ENCODE results near the gene DNAAF1. TPM values are rescaled to one million over a fixed set of nuclear protein-coding genes. Genes with fewer than 3 reads are reported as not detected.
"Not testable (repeated sequence)": the region's sequence is repeated elsewhere in the genome, so short reads cannot be mapped to it uniquely, and the experiment has no call there.

Gene DNAAF1
- total RNA-seq, 1 donor: under 0.01 TPM

DNA sequence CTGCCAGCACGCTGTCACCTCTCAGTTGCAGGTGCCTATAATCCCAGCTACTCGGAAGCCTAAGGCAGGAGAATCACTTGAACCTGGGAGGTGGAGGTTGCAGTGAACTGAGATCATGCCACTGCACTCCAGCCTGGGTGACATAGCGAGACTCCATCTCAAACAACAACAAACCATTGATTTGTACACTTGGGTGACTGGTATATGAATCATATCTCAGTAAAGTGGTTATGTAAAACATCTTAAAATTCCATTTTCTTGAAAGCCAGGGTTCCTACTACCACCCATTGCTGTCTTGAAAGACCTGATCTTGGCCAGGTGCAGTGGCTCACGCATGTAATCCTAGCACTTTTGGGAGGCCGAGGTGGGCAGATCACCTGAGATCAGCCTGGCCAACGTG is 60.0 kb downstream of the DNAAF1 start:
- DNase-seq (ENCODE audit: low read depth in 2 of 3, low spot score in 2 of 3): not testable (repeated sequence)

DNA sequence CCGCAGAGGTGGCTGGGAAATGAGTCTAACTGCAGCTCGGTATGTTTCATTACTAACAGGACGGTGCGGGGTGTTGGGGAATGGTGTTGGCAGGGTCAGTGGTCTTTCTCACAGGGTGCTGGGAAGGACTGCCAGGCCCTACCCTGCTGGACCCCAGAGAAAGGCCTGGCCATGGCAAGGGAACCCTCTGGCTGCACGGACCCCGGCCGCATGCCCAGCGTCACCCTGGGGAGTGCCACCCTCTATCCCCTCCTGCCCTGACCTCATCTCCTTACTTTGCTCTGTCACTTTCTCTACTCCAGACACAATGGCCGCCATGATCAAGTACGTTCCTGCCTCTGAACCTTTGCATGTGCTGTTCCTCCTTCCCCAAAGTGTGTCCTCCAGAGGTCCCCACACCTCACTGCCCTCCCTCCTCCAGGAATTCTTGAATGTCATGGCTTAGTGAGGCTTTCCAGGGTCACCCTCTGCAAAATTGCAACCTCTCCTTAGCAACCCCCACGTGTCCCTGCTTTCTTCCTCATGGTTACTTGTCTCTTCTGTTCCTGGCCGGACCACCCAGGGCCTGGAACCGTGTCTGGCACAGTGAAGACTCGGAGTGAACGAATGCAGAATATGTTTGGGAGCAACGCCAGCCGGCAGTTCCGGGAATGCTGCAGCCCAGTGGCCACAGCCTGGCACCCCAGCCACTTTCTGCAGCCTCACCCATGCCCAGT is 61.0 kb downstream of the DNAAF1 start:
- DNase-seq (ENCODE audit: low read depth in 2 of 3, low spot score in 2 of 3): no peak

DNA sequence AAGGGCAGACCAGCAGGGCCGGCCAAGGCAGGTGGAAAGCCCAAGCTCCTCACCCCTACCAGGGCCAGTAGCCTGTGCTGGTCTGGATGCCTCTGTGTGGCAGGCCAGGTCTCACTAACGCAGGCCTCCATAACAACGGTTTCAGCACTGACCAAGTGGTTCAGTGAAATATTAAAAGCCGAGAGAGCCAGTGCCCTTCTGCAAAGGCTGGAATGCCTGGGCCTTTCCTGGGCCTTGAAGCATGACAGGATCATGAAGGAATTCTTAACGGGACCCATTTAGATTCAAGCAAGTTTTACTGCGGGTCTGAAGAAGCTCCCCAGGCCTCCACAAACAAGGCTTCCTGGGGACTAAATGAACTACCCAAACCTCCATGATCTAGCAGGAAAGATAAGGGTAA is 62.1 kb downstream of the DNAAF1 start:
- DNase-seq (ENCODE audit: low read depth in 2 of 3, low spot score in 2 of 3): no peak

DNA sequence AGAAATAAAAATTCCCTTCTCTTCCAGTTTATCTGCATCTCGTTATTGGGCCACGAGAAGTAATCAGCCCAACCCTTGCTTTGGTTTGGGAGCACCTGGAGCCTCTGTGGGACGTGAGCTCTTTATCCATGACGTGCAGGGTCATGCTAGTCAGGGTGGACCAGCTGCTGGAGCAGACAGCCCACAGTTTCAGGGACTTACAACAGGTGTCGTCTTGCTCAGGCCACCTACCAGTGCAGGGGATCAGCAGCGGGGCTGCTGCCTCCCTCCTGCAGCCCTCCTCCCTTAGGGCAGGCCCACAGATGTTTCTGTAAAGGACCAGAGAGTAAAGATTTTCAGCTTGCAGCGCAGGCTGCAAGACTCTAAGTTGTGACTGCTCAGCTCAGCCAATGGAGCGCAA is 62.8 kb downstream of the DNAAF1 start:
- no peak for DNase-seq (ENCODE audit: low read depth in 2 of 3, low spot score in 2 of 3)

DNA sequence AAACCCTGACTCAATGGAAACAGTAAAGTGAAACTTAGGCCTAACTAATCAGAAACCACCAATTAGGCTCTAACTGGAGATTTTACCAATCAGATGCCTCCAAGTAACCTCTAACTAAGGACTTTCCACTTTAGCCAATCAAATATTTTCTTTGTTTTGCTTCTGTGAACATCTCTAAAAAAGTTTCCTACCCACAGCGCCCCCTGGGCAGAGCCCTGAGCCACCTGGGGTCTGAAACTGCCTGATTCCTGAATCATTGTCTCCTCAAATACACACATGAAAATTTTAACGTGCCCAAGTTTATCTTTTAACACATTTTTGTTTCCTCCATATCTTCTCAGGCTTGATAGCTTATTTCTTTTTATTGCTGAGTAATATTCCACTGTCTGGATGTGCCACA is 64.9 kb downstream of the DNAAF1 start:
- DNase-seq (ENCODE audit: low read depth in 2 of 3, low spot score in 2 of 3): no peak

DNA sequence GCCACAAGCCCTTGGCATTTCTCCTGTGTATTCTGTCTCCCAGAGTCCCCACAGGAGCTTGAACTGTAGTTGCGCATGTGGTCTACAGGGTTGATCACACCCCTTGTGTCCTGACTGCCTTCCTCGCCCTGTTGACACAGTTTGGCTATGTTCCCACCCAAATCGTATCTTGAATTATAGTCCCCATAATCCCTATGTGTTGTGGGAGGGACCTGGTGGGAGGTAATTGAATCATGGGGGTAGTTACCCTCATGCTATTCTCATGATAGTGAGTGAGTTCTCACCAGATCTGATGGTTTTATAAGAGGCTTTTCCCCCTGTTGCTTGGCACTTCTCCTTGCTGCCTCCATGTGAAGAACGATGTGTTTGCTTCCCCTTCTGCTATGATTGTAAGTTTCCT is 67.0 kb downstream of the DNAAF1 start:
- no peak for DNase-seq (ENCODE audit: low read depth in 2 of 3, low spot score in 2 of 3)

DNA sequence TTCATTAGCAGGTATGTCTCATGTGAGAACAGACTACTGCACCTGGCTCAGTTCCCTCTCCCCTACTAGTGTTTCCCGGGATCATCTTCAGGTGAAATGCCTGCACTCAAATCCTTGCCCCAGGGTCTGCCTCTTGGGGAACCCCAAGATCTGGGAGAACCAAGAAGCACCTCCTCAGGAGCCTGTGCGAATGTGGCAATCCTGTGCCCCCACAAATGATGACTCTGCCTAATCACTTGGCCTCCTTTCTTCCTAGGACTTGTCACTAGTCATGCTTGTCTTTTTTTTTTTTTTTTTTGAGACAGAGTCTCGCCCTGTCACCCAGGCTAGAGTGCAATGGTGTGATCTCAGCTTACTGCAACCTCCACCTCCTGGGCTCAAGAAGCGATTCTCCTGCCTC is 67.5 kb downstream of the DNAAF1 start:
- DNase-seq (ENCODE audit: low read depth in 2 of 3, low spot score in 2 of 3): no peak

DNA sequence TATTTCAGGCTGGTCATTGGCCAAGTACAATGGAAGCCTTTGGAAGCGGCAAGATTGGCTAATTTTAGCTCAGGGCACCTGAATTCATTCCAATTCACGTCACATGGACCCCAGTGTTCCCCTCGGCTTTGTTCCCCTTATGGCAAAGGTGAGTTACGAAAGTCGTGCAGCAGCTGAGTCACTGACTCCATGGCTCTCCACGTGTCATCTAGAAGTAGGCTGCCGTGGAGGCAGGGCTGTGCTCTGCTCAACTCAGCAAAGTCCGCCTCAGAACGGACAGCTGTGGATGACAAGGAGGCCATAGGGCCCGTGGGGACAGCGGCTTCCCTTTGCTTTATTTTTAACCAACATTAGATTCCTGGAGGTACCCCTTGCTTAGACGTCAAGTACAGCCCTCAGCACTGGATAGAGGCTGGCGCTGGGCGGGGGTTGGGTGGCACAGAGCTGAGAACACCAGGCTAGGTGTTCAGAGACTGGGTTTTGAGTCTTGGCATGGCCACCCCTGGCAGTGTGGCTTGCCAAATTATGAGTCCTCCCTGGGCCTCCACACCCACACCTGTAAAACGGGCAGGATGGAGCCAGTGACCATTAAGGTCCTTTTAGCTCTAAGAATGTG is 69.5 kb downstream of the DNAAF1 start:
- no peak for DNase-seq (ENCODE audit: low read depth in 2 of 3, low spot score in 2 of 3)

DNA sequence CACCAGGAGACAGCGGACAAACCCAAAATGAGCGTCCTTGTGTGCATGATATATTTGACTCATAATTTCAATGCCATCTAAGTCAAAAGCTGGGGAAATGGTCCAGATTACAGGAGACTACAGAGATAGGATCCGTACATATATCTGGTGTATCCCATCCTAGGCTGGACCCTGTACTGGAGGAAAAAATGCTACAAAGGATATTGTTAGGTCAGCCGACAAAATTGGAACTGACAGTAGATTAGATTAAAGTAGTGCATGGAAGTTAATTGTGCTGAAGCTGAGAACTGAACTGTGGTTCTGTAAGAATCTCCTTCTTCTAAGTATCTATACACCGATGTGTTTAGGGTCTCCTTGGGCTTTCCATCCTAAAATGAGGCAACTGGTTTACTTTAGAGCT is 70.4 kb downstream of the DNAAF1 start:
- DNase-seq (ENCODE audit: low read depth in 2 of 3, low spot score in 2 of 3): no peak

DNA sequence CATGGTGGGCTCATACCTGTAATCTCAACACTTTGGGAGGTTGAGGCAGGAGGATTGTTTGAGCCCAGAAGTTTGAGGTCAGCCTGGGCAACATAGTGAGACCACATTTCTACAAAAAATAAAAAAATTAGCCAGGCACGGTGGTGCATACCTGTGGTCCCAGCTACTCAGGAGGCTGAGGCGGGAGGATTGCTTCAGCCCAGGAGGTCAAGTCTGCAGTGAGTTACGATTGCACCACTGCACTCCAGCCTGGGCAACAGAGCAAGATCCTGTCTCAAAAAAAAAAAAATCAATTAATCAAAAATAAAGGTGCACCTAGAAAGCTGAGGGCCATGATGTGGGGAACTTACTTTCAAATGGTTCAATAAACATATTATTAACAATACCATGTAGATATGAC is 71.0 kb downstream of the DNAAF1 start:
- DNase-seq (ENCODE audit: low read depth in 2 of 3, low spot score in 2 of 3): not testable (repeated sequence)

DNA sequence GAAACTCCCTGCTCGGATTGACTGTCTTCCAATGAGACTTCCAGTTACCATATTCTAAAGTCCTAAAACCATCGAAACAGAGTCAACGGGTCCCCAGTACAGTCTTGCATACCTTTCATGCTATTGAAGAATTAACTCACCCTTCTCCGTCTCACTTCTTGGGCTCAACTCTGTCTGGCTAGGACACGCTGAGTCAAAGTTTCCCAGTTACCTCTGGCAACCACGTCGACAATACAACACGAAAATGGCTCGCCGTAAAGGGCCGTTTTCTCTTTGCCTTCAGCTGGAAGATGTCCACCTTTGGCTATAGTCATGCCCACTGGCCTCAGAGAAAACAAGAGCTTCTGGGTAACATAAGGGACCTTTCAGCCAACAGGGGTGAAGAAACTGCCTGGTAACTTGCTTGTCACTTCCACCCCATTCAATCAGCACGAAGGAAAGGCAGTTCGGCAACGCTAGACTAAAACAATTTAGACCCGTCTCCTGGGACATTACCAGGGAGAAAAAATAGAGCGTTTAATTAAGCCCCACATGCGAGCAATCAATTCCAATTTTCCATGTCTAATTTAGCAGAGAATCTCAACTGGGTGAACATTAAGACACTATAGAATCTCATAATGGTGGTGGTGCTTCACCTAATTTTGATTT is 73.2 kb downstream of the DNAAF1 start:
- DNase-seq (ENCODE audit: low read depth in 2 of 3, low spot score in 2 of 3): no peak

DNA sequence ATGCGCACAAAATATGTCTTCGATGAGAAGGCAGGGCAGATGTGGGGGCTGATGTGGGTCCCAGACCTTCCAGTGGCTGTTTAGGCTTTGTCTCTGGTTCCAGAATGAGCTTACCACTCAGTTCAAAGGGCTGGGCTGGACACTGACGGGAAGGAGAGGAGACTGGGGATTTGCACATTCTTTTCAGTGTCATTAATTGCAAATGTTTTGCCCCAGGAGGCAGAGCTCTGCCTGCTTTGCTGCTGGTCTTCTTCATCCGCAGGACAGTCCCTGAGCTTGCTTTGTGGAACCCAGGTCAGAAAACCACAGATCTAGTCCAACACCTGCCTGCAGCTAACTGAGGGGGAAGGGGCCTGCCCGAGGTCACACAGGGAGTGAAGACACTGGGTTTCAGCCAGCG is 73.8 kb downstream of the DNAAF1 start:
- DNase-seq (ENCODE audit: low read depth in 2 of 3, low spot score in 2 of 3): no peak

DNA sequence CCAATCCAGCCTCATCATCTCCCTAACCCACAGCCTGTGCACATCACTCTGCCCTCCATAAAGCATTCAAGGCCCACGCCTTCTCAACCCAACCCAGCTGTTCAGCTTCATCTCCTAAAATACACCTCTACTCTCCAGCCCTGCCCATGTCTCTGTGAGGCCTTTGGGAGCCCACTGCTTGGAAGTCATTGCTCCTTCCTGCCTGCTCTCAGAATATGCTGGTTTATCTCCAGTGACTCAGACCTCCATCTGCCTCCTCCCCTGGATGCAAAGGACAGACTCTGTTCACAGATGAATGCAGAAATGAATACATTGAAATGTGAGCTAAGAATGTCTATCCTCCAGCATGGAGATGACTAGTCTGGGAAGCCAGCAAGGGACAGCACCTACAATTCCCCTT is 75.7 kb downstream of the DNAAF1 start:
- no peak for DNase-seq (ENCODE audit: low read depth in 2 of 3, low spot score in 2 of 3)

DNA sequence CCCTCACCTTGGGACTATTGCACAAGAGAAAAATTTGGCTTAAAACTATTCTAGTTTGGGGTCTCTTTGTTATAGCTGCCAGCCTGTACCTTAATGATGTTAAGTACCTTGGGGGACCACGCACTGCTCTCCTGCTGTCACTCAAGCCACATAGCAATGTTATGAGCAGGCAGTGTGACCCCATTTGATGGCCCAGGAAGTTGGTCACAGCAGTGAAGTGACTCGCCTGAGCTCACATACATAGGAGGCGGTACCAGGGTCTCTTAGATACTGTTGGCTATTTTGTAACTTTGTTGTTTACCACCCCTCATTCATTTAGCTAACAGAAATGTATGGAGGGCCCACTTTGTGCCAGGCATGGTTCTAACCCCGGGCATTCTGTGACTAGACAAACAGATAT is 78.3 kb downstream of the DNAAF1 start:
- DNase-seq (ENCODE audit: low read depth in 2 of 3, low spot score in 2 of 3): no peak

DNA sequence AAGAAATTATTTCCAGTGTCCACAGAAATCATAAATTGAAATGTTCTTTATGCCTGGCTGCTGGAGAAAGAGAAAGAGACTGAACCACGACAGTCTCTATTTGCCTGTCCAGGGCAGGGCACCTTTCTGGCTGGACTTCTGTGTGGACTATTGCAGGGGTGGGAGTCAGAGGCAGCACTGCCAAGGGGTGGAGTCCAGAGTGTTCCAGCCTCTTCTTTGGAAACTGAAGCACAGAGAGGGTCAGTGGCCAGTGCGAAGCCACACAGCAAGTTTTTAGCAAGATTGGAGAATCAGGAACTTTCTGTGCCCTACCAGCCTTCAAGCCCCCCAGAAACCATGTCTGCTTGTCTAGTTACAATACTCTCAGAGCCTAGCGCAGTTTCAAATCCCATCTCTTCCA is 79.4 kb downstream of the DNAAF1 start:
- no peak for DNase-seq (ENCODE audit: low read depth in 2 of 3, low spot score in 2 of 3)

DNA sequence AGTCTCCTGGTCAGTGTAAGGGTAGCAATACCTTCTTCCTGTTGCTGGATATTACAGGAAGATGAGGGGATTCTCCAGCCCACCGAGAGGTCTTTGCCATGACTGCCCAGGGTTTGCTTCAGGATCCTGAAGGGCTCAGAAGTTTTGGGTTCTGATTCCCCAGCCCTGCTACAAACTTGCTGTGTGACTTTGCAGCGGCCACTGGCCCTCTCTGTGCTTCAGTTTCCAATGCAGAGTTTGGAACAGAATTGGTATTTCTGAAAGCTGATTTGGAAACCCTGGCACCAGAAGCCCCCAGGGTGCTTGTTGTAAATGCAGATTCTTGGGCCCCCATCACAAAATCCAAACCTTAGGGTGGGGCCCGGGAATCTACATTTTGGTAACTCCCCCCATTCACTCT is 80.0 kb downstream of the DNAAF1 start:
- DNase-seq (ENCODE audit: low read depth in 2 of 3, low spot score in 2 of 3): no peak

DNA sequence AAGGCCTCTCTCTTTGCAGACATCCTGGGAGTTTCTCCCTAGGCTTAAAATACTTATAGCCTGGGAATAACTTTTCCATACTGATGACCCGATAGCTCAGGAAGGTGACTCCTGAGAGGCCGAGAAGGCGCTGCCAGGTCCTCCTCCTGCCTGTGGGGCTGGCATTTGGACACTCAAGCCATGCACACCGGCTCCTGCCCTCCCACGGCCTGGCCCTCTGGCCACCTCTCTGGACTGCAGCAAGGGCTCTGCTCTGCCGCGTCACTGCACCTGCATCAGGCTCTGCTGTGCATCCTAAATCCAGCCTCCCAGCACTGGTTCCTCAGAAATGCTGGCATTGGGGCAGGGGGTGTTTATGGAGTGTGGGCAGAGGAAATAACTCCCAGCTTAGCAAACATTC is 80.5 kb downstream of the DNAAF1 start:
- DNase-seq (ENCODE audit: low read depth in 2 of 3, low spot score in 2 of 3): no peak

DNA sequence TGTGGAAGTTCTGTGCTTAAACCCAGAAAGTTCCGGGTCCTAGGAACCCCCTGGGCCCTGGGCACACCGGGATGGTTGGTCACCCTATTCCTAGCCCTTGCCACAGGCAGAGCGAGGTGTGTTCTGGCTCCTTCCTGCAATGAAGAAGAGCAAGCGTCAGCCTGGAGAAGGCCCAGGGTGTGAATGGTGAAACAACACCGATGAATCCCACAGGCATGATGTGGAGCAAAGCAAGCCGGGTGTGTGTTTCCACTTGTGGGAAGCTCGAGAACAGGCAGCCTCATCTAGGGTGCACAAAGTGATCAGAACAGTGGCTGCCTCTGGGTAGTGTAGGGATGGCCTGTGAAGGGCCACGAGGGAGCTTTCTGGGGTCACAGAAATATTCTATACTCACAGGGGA is 80.9 kb downstream of the DNAAF1 start:
- DNase-seq (ENCODE audit: low read depth in 2 of 3, low spot score in 2 of 3): no peak

Data from hematopoietic multipotent progenitor cell (in vitro differentiated cells).